Endothelial cell of umbilical vein (primary cell): ENCODE results near the gene ACYP2. TPM values are rescaled to one million over a fixed set of nuclear protein-coding genes. Genes with fewer than 3 reads are reported as not detected.

ENCODE experiments used
- BruUV-seq: library from RNA; stranded (reverse); fragments of 400-500 nt; replicated peaks from 2 replicates; lab custom pipeline; 2021; lab: Mats Ljungman, UMichigan
- CTCF ChIA-PET: fragments of 300-600, 350-600 bp; sonication (Branson Sonifier 250); formaldehyde crosslinking; loops from one replicate; lab custom pipeline; 2021; ENCODE audit warnings: antibody characterized with exemption, inconsistent platforms; lab: Charles Lee
- POLR2A ChIA-PET: fragments of 300-600, 350-600 bp; sonication (Branson Sonifier 250); formaldehyde crosslinking; loops from one replicate; lab custom pipeline; 2021; ENCODE audit warnings: antibody characterized with exemption, inconsistent platforms; lab: Charles Lee
- DNase-seq: peaks from one replicate; pipeline ENCODE4 v3.0.0-alpha.2; 2011; ENCODE audit warnings: low read depth, low spot score
- FAIRE-seq: peaks from 2 replicates; lab custom pipeline; 2011; peaks lifted over from hg19 to GRCh38; lab: Jason Lieb, UNC
- H2AFZ ChIP-seq: 2 replicates; pipeline ENCODE4 v1.6.0; 2012; ENCODE audit warnings: low read depth, low read length, control low read depth, inconsistent platforms
- H3K27ac ChIP-seq: 2 replicates; pipeline ENCODE4 v1.5.1; 2011; ENCODE audit warnings: low read depth, mild to moderate bottlenecking, control low read depth, low read length, moderate library complexity; ENCODE audit not compliant: insufficient read depth
- H3K27me3 ChIP-seq, 2 experiments: 2 replicates each; pipeline versions ENCODE4 v1.6.0 to v1.6.1; 2011; ENCODE audit warnings: low read length in 2 of 2, mixed read lengths in 1 of 2; ENCODE audit not compliant: control insufficient read depth in 2 of 2, insufficient read depth in 2 of 2
- H3K36me3 ChIP-seq, 2 experiments: 2 replicates in 1 of 2; 3 replicates in 1 of 2; pipeline ENCODE4 v1.5.1; 2011; ENCODE audit warnings: low read length in 2 of 2, mild to moderate bottlenecking in 1 of 2, moderate library complexity in 1 of 2; ENCODE audit not compliant: control insufficient read depth in 2 of 2, insufficient read depth in 2 of 2; ENCODE audit errors: extremely low read depth in 1 of 2
- H3K4me1 ChIP-seq: 3 replicates; pipeline ENCODE4 v1.5.1; 2011; ENCODE audit warnings: mild to moderate bottlenecking, low read length; ENCODE audit not compliant: control insufficient read depth, insufficient read depth; ENCODE audit errors: extremely low read depth
- H3K4me2 ChIP-seq: 2 replicates; pipeline ENCODE4 v1.6.1; 2011; ENCODE audit warnings: low read length, control low read depth, mixed read lengths; ENCODE audit not compliant: insufficient read depth
- H3K4me3 ChIP-seq, 3 experiments: fragments of 200-600 bp in 1 of 3; sonication (generic), shearing (Covaris generic) in 1 of 3; replicated peaks in 1 of 3; 2 replicates each; pipeline ENCODE4 v1.5.1; 2011 to 2016; ENCODE audit warnings: control low read depth in 3 of 3, low read length in 3 of 3, mild to moderate bottlenecking in 2 of 3, inconsistent platforms in 1 of 3, low read depth in 1 of 3, moderate library complexity in 1 of 3; ENCODE audit not compliant: insufficient read depth in 1 of 3
- H3K79me2 ChIP-seq: 2 replicates; pipeline ENCODE4 v1.6.0; 2012; ENCODE audit warnings: low read length, inconsistent platforms; ENCODE audit not compliant: control insufficient read depth, insufficient read depth
- H3K9ac ChIP-seq: replicated peaks from 2 replicates; pipeline ENCODE3; 2011; ENCODE audit warnings: low read length, control low read depth; ENCODE audit not compliant: insufficient read depth; ENCODE audit errors: extremely low read depth
- H3K9me1 ChIP-seq: replicated peaks from 3 replicates; pipeline ENCODE4 v1.6.0; 2011; ENCODE audit warnings: mild to moderate bottlenecking, low read length; ENCODE audit not compliant: control insufficient read depth, insufficient read depth; ENCODE audit errors: extremely low read depth
- H3K9me3 ChIP-seq: replicated peaks from 2 replicates; pipeline ENCODE4 v1.5.1; 2012; ENCODE audit warnings: low read length, inconsistent platforms; ENCODE audit not compliant: control insufficient read depth, insufficient read depth
- H4K20me1 ChIP-seq: replicated peaks from 2 replicates; pipeline ENCODE3; 2011; ENCODE audit warnings: mild to moderate bottlenecking, low read length; ENCODE audit not compliant: control insufficient read depth, insufficient read depth; ENCODE audit errors: extremely low read depth
- CTCF ChIP-seq, 2 donors: IDR thresholded peaks; 1 replicate in 1 of 2; 2 replicates in 1 of 2; pipeline ENCODE4 v1.5.1; 2011; ENCODE audit warnings: low read length in 2 of 2, mild to moderate bottlenecking in 2 of 2, moderate library complexity in 2 of 2, control low read depth in 1 of 2, inconsistent platforms in 1 of 2, low read depth in 1 of 2; ENCODE audit not compliant: insufficient read depth in 1 of 2; ENCODE audit errors: extremely low read depth in 1 of 2
- EZH2 ChIP-seq: IDR thresholded peaks from 2 replicates; pipeline ENCODE4 v1.6.1; 2012; ENCODE audit warnings: borderline replicate concordance, low read depth, mild to moderate bottlenecking, moderate library complexity, low read length, inconsistent platforms; ENCODE audit not compliant: severe bottlenecking
- FOS ChIP-seq: IDR thresholded peaks from 2 replicates; pipeline ENCODE4 v1.6.1; 2011; ENCODE audit warnings: mild to moderate bottlenecking, low read length, moderate library complexity, borderline replicate concordance; ENCODE audit not compliant: insufficient read depth
- GATA2 ChIP-seq: IDR thresholded peaks from 2 replicates; pipeline ENCODE4 v1.7.0; 2011; ENCODE audit warnings: low read depth, mild to moderate bottlenecking, moderate library complexity, mixed read lengths, low read length; ENCODE audit not compliant: insufficient read length, insufficient read depth
- MAX ChIP-seq: IDR thresholded peaks from 2 replicates; pipeline ENCODE4 v1.6.1; 2011; ENCODE audit not compliant: insufficient read depth, insufficient read length
- MYC ChIP-seq: IDR thresholded peaks from one replicate; pipeline ENCODE4 v1.6.1; 2011; ENCODE audit warnings: mild to moderate bottlenecking, low read depth, low read length
- POLR2A ChIP-seq: IDR thresholded peaks from 2 replicates; pipeline ENCODE4 v1.6.1; 2012; ENCODE audit warnings: low read depth, mild to moderate bottlenecking, control low read depth, low read length
- POLR2AphosphoS5 ChIP-seq: IDR thresholded peaks from 2 replicates; pipeline ENCODE4 v1.6.1; 2012; ENCODE audit warnings: low read depth, mild to moderate bottlenecking, control low read depth, low read length, moderate library complexity; ENCODE audit not compliant: insufficient read depth
- dilution Hi-C: fragments of 300-500 bp; cut with MboI; formaldehyde crosslinking; loops from one replicate; pipeline ENCODE4 v1.15.0; 2019; ENCODE audit warnings: low sequenced_read_pairs; ENCODE audit not compliant: extremely low pct_ligation_motif_present
- intact Hi-C: fragments of 100-400 bp; cut with micrococcal nuclease; formaldehyde crosslinking; loops from one replicate; pipeline ENCODE4 v1.10.0; 2022
- polyA plus RNA-seq, 4 experiments: library from polyadenylated mRNA; depleted of rRNA in 3 of 4; stranded (reverse) in 3 of 4; unstranded in 1 of 4; fragments of >200 nt; gene quantifications; 2 replicates each; pipeline versions ENCODE4 v1.2.1 to v1.2.3, GENCODE V29; 2011 to 2012; ENCODE audit warnings: missing spikeins in 1 of 4
- total RNA-seq: library from RNA; stranded (reverse); gene quantifications from 2 replicates; pipeline ENCODE4 v1.2.3, GENCODE V29; 2021

ACYP2 gene
- total and polyA plus RNA-seq, 2 donors (not counting 3 experiments of a cell fraction or from before 2014, with no cell fraction given) = 3.9 to 7.9 TPM

GRCh38 chr2:54166121-54166773, 50.8 kb downstream of the ACYP2 start:
- dilution Hi-C loops (no loop called here), intact Hi-C loops (no loop called here)
- Histone ChIP-seq H3K27me3 (no peaks in the 10 kb centered on the region), H2AFZ (no peak overlapping the region), H3K9me3 (no peaks in the 10 kb centered on the region), H3K36me3 (no peaks in the 10 kb centered on the region), H4K20me1 (no peaks in the 10 kb centered on the region), H3K79me2 (no peaks in the 10 kb centered on the region), H3K4me1 (no peaks in the 10 kb centered on the region), H3K27ac (no peak overlapping the region), H3K4me3 (no peak overlapping the region), H3K4me2 (no peak overlapping the region), H3K9ac (no peak overlapping the region), H3K9me1 (no peaks in the 10 kb centered on the region)
- no peak for FAIRE-seq
- BruUV-seq = no TSS peak
- DNase-seq = no peak
- POLR2A ChIA-PET = no interaction called here
- CTCF ChIA-PET = interaction anchor here (0.8 to 1.2 kb wide), 2 partner anchors 29 to 59 kb away, joined by 3 to 4 read pairs; no protein-coding TSS in a partner anchor
- TF ChIP-seq POLR2A = no peak
- TF ChIP-seq FOS = no peak
- no peak for TF ChIP-seq POLR2AphosphoS5
- no peak for TF ChIP-seq MYC
- no peak for TF ChIP-seq EZH2
- TF ChIP-seq MAX = no peak

- Histone ChIP-seq H3K36me3 (no peaks in the 10 kb centered on the region), H3K27ac (no peak overlapping the region), H3K4me3 (no peak overlapping the region), H3K4me1 (no peaks in the 10 kb centered on the region), H3K9me1 (no peaks in the 10 kb centered on the region), H3K4me2 (no peak overlapping the region), H4K20me1 (no peaks in the 10 kb centered on the region), H3K9me3 (no peaks in the 10 kb centered on the region), H3K27me3 (no peaks in the 10 kb centered on the region), H3K79me2 (no peaks in the 10 kb centered on the region), H3K9ac (no peak overlapping the region), H2AFZ (no peak overlapping the region)
- ChIA-PET CTCF (interaction anchor here (0.6 to 2.6 kb wide), 19 partner anchors 8 to 538 kb away, joined by 3 to 13 read pairs (median 4); no protein-coding TSS in a partner anchor), POLR2A (no interaction called here)
- no TSS peak for BruUV-seq
- intact Hi-C loops (loop anchor here (1.0 kb wide), 1 partner anchor 528 kb away; no protein-coding TSS in a partner anchor), dilution Hi-C loops (no loop called here)
- TF ChIP-seq GATA2 (no peak), MYC (no peak), CTCF (IDR thresholded peaks at IDR 0.05; ENCODE audit: extremely low read depth in 1 of 2, insufficient read depth in 1 of 2, low read depth in 1 of 2, low read length in 2 of 2) (peak; percentile 29 to 30), POLR2A (no peak)
- peak; percentile 43 for DNase-seq
- FAIRE-seq = peak; percentile 87
Measured at GRCh38 chr2:54176577-54176976, 61.2 kb downstream of the ACYP2 start.
